Kidney (tissue), 14 donors: ENCODE data around the gene RHOG. TPM values are rescaled to one million over a fixed set of nuclear protein-coding genes. Genes with fewer than 3 reads are reported as not detected.

Experiments
- DNase-seq, 5 donors: peaks; one replicate each; pipeline ENCODE4 v3.0.0-alpha.2; 2013 to 2020
- FAIRE-seq: peaks from 2 replicates; lab custom pipeline; 2012; peaks lifted over from hg19 to GRCh38; lab: Jason Lieb, UNC
- H3K27ac ChIP-seq, 2 donors: one replicate each; pipeline ENCODE4 v1.7.0; 2013; ENCODE audit warnings: low read depth in 2 of 2, low read length in 2 of 2, inconsistent platforms in 1 of 2
- H3K27me3 ChIP-seq: one replicate; pipeline ENCODE4 v1.7.1; 2013; ENCODE audit warnings: low read length, inconsistent platforms; ENCODE audit not compliant: control insufficient read depth, insufficient read depth
- H3K36me3 ChIP-seq, 3 donors: one replicate each; pipeline versions ENCODE4 v1.7.0 to v1.7.1; 2013; ENCODE audit warnings: low read length in 3 of 3, control low read depth in 1 of 3, inconsistent platforms in 1 of 3; ENCODE audit not compliant: insufficient read depth in 3 of 3, control insufficient read depth in 2 of 3
- H3K4me1 ChIP-seq, 3 donors: one replicate each; pipeline versions ENCODE4 v1.7.0 to v1.7.1; 2013; ENCODE audit warnings: low read length in 3 of 3, inconsistent platforms in 1 of 3, low read depth in 1 of 3; ENCODE audit not compliant: control insufficient read depth in 2 of 3, insufficient read depth in 2 of 3
- H3K4me3 ChIP-seq, 3 donors: one replicate each; pipeline versions ENCODE4 v1.7.0 to v1.8.1; 2013; ENCODE audit warnings: low read length in 3 of 3, control low read depth in 1 of 3, inconsistent platforms in 1 of 3
- H3K9ac ChIP-seq, 3 donors: one replicate each; pipeline versions ENCODE4 v1.7.0 to v1.7.1; 2013; ENCODE audit warnings: low read length in 3 of 3, control low read depth in 1 of 3, inconsistent platforms in 1 of 3
- H3K9me3 ChIP-seq, 3 donors: one replicate each; pipeline versions ENCODE4 v1.7.0 to v1.7.1; 2013; ENCODE audit warnings: low read length in 3 of 3, control low read depth in 1 of 3, inconsistent platforms in 1 of 3; ENCODE audit not compliant: control insufficient read depth in 2 of 3, insufficient read depth in 1 of 3
- CTCF ChIP-seq: IDR thresholded peaks from 3 replicates; pipeline ENCODE4 v1.5.1; 2012; ENCODE audit warnings: mild to moderate bottlenecking, moderate library complexity, borderline replicate concordance; ENCODE audit not compliant: insufficient read depth; ENCODE audit errors: extremely low read depth
- intact Hi-C: fragments of 100-400 bp; cut with DNase I; formaldehyde crosslinking; loops from one replicate; pipeline ENCODE4 v1.11.1; 2022
- polyA plus RNA-seq: library from polyadenylated mRNA; stranded (reverse); fragments of 350-450 nt; fragmentation: Illumina TruSeq; extraction: RNeasy Lipid Tissue Mini Kit (QIAGEN cat#74804); gene quantifications from one replicate; pipeline ENCODE4 v1.2.3, GENCODE V29; 2014; ENCODE audit warnings: low read depth, low replicate concordance; ENCODE audit not compliant: insufficient read depth
- total RNA-seq: library from RNA; stranded (reverse); fragmentation: NEBNext Ultra II Directional; extraction: Animal tissue kit (Norgen Biotek cat#: 25700); gene quantifications from one replicate; pipeline ENCODE4 v1.2.1, GENCODE V29; 2021
- donor health status: control.
- donor health status: control.
- donor health status: control.
- donor health status: control.
- donor health status: control.
- donor health status: DM: yes; HTN: yes; CAD: no.
- donor health status: Normal renal cell carcinoma (clear cell type).

The RHOG gene
- total and polyA plus RNA-seq, 2 donors from 2014 or later, result 43.1 to 56.0 TPM

GRCh38 chr11:3877364-3878257 lies 36.9 kb upstream of the RHOG start:
- intact Hi-C loops, result no loop called here
- peak overlapping the region in 1 of 3 donors; percentile 6 for H3K9ac ChIP-seq
- no peak for TF ChIP-seq CTCF
- H3K36me3 ChIP-seq, result no peaks in the 10 kb centered on the region
- peak overlapping the region in 1 of 2 donors; percentile 68 for H3K27ac ChIP-seq
- no peaks in the 10 kb centered on the region for H3K9me3 ChIP-seq
- H3K27me3 ChIP-seq, result no peaks in the 10 kb centered on the region
- DNase-seq, result peak in 3 of 5 donors; percentile 38 to 75 (median 64)
- FAIRE-seq, result no peak
- no peak overlapping the region for H3K4me3 ChIP-seq
- H3K4me1 ChIP-seq, result peaks cover 0 to 35% (median 23%) of the 10 kb centered on the region in 3 donors

- Histone ChIP-seq H3K9me3 (no peaks in the 10 kb centered on the region), H3K36me3 (no peaks in the 10 kb centered on the region), H3K27ac (no peak overlapping the region), H3K4me3 (no peak overlapping the region), H3K27me3 (no peaks in the 10 kb centered on the region), H3K9ac (no peak overlapping the region), H3K4me1 (peaks cover 0 to 35% (median 23%) of the 10 kb centered on the region in 3 donors)
- TF ChIP-seq CTCF, result no peak
- no peak for FAIRE-seq
- DNase-seq, result no peak
- intact Hi-C loops, result no loop called here
Measured at GRCh38 chr11:3876613-3877012, 35.9 kb upstream of the RHOG start.

GRCh38 chr11:3873712-3874349 lies 33.1 kb upstream of the RHOG start:
- FAIRE-seq, result no peak
- Histone ChIP-seq H3K9ac (no peak overlapping the region), H3K4me1 (peaks cover 0 to 20% (median 12%) of the 10 kb centered on the region in 3 donors), H3K4me3 (no peak overlapping the region), H3K27me3 (no peaks in the 10 kb centered on the region), H3K9me3 (no peaks in the 10 kb centered on the region), H3K36me3 (no peaks in the 10 kb centered on the region), H3K27ac (no peak overlapping the region)
- intact Hi-C loops, result no loop called here
- TF ChIP-seq CTCF, result no peak
- no peak for DNase-seq
